Endothelial cell (in vitro differentiated cells): ENCODE data around the gene RAB3GAP2. TPM values are rescaled to one million over a fixed set of nuclear protein-coding genes. Genes with fewer than 3 reads are reported as not detected.
A peak's percentile ranks its signal among the peaks of the same experiment; 100 is the strongest.
"Not testable (repeated sequence)": the region's sequence is repeated elsewhere in the genome, so short reads cannot be mapped to it uniquely, and the experiment has no call there.

Experiments used
- DNase-seq: peaks from one replicate; pipeline ENCODE4 v3.0.0; 2021; ENCODE audit warnings: low spot score
- H3K27ac Mint-ChIP-seq: one replicate; pipeline ENCODE4 v1.8.0; 2021; ENCODE audit warnings: mixed read lengths, inconsistent platforms; ENCODE audit not compliant: unreplicated experiment
- H3K27me3 Mint-ChIP-seq: one replicate; pipeline ENCODE4 v1.8.0; 2021; ENCODE audit warnings: mild to moderate bottlenecking, moderate library complexity, mixed read lengths, inconsistent platforms; ENCODE audit not compliant: unreplicated experiment
- H3K36me3 Mint-ChIP-seq: one replicate; pipeline ENCODE4 v1.8.0; 2021; ENCODE audit warnings: mild to moderate bottlenecking, low read depth, mixed read lengths, inconsistent platforms; ENCODE audit not compliant: unreplicated experiment
- H3K4me1 Mint-ChIP-seq: one replicate; pipeline ENCODE4 v1.8.0; 2021; ENCODE audit warnings: mild to moderate bottlenecking, mixed read lengths, inconsistent platforms; ENCODE audit not compliant: unreplicated experiment
- H3K4me3 Mint-ChIP-seq: one replicate; pipeline ENCODE4 v1.8.0; 2021; ENCODE audit warnings: mild to moderate bottlenecking, mixed read lengths, inconsistent platforms; ENCODE audit not compliant: unreplicated experiment
- H3K9me3 Mint-ChIP-seq: one replicate; pipeline ENCODE4 v1.8.0; 2021; ENCODE audit warnings: mixed read lengths, inconsistent platforms; ENCODE audit not compliant: unreplicated experiment
- CTCF ChIP-seq: fragments of 200-600 bp; sonication (generic); IDR thresholded peaks from one replicate; pipeline ENCODE4 v1.5.0; 2021; ENCODE audit warnings: antibody characterized with exemption; ENCODE audit not compliant: unreplicated experiment
- total RNA-seq: library from RNA; stranded (reverse); fragmentation: NEBNext Ultra II Directional; extraction: Animal tissue kit (Norgen Biotek cat#: 25700); gene quantifications from one replicate; pipeline ENCODE4 v1.2.1, GENCODE V29; 2021; ENCODE audit not compliant: unreplicated experiment

RAB3GAP2 gene
- total RNA-seq, 1 donor from 2014 or later = 34.5 TPM

GRCh38 chr1:220267630-220268029, 4.6 kb downstream of the RAB3GAP2 start:
- no peak for TF ChIP-seq CTCF
- H3K27me3 Mint-ChIP-seq = no peaks in the 10 kb centered on the region
- H3K36me3 Mint-ChIP-seq = peaks cover 14% of the 10 kb centered on the region
- no peaks in the 10 kb centered on the region for H3K9me3 Mint-ChIP-seq
- DNase-seq = no peak
- no peaks in the 10 kb centered on the region for H3K4me1 Mint-ChIP-seq
- no peak overlapping the region for H3K27ac Mint-ChIP-seq
- no peak overlapping the region for H3K4me3 Mint-ChIP-seq

DNA sequence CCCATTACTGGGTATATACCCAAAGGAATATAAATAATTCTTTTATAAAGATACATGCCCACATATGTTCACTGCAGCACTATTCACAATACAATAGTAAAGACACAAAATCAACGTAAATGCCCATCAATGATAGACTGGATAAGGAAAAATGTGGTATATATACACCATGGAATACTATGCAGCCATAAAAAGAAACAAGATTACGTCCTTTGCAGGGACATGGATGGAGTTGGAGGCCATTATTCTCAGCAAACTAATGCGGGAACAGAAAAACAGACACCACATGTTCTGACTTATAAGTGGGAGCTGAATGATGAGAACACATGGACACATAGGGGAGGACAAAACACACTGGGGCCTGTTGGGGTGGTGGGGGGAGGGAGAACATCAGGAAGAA, 12.0 kb downstream of the RAB3GAP2 start:
- H3K4me3 Mint-ChIP-seq, DNase-seq, H3K27me3 Mint-ChIP-seq, H3K9me3 Mint-ChIP-seq, H3K27ac Mint-ChIP-seq, H3K4me1 Mint-ChIP-seq: not testable (repeated sequence)
- peaks cover 14% of the 10 kb centered on the region for H3K36me3 Mint-ChIP-seq

GRCh38 chr1:220259756-220260155, 12.5 kb downstream of the RAB3GAP2 start:
- not testable (repeated sequence) for H3K4me1 Mint-ChIP-seq, H3K4me3 Mint-ChIP-seq, DNase-seq, H3K27me3 Mint-ChIP-seq, H3K9me3 Mint-ChIP-seq, H3K27ac Mint-ChIP-seq
- peaks cover 14% of the 10 kb centered on the region for H3K36me3 Mint-ChIP-seq

DNA sequence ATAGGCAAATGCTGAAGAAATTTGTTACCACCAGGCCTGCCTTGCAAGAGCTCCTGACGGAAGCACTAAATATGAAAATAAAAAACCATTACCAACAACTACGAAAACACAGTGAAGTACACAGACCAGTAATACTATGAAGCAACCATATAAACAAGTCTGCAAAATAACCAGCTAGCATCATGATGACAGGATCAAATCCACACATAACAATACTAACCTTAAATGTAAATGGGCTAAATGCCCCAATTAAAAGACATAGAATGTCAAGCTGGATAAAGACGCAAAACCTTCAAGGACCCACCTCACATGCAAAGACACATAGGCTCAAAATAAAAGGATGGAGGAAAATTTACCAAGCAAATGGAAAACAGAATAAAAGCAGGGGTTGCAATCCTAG, 16.1 kb downstream of the RAB3GAP2 start:
- peaks cover 28% of the 10 kb centered on the region for H3K36me3 Mint-ChIP-seq
- H3K9me3 Mint-ChIP-seq, DNase-seq, H3K27ac Mint-ChIP-seq, H3K27me3 Mint-ChIP-seq, H3K4me3 Mint-ChIP-seq, H3K4me1 Mint-ChIP-seq: not testable (repeated sequence)

- TF ChIP-seq CTCF = no peak
- DNase-seq = no peak
- Mint-ChIP-seq H3K4me1 (no peaks in the 10 kb centered on the region), H3K9me3 (peaks cover 7% of the 10 kb centered on the region), H3K4me3 (no peak overlapping the region), H3K27me3 (peaks cover 5% of the 10 kb centered on the region), H3K36me3 (peaks cover 31% of the 10 kb centered on the region), H3K27ac (no peak overlapping the region)
Observed at GRCh38 chr1:220255204-220255603, 17.0 kb downstream of the RAB3GAP2 start.

DNA sequence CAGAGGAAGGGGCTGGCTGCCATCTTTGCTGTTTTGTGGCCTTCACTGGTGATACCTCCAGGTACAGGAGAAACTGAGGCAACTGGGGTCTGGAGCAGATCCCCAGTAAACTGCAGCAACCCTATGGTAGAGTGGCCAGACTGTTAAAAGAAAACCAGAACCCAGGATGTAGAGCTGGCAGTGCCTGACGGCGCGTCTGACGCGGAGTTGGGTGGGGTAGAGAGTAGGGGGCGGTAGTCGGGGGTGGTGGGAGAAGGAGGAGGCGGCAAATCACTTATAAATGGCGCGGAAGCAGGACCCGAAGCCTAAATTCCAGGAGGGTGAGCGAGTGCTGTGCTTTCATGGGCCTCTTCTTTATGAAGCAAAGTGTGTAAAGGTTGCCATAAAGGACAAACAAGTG, 19.0 kb downstream of the RAB3GAP2 start:
- not testable (repeated sequence) for H3K4me1 Mint-ChIP-seq, H3K27me3 Mint-ChIP-seq, H3K27ac Mint-ChIP-seq, DNase-seq
- peaks cover 15% of the 10 kb centered on the region for H3K9me3 Mint-ChIP-seq
- H3K4me3 Mint-ChIP-seq = peak overlapping the region; percentile 40
- peaks cover 48% of the 10 kb centered on the region for H3K36me3 Mint-ChIP-seq

DNA sequence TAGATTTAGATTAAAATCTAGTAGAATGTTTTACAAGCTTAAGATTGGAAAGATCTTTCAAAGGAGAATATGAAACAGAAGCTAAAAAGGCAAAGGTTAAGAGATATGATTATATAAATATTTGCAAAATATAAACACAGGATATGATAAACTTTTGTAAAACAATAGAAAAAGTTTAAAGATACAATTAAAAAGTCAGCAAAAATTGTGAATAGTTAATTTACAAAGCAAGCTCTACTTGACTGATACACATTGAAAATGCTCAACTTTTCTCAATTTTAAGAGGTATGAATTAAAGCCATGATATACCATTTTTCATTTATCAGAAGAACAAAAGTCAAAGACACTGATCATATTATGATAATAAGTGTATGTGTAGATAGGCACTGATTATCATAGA, 21.0 kb downstream of the RAB3GAP2 start:
- Mint-ChIP-seq H3K36me3 (peaks cover 61% of the 10 kb centered on the region), H3K27ac (no peak overlapping the region), H3K9me3 (peaks cover 15% of the 10 kb centered on the region), H3K4me3 (no peak overlapping the region), H3K4me1 (no peaks in the 10 kb centered on the region), H3K27me3 (peaks cover 2% of the 10 kb centered on the region)
- DNase-seq = no peak
- TF ChIP-seq CTCF = no peak
